ENCODE measurements around the gene MAFG. TPM values are rescaled to one million over a fixed set of nuclear protein-coding genes. Genes with fewer than 3 reads are reported as not detected.

Gene MAFG
- total and polyA plus RNA-seq, 9 of the 15 experiments (the other 6 are each of a cell fraction or from before 2014, with no cell fraction given): 1.1 to 58.1 (median 24.9) TPM

DNA sequence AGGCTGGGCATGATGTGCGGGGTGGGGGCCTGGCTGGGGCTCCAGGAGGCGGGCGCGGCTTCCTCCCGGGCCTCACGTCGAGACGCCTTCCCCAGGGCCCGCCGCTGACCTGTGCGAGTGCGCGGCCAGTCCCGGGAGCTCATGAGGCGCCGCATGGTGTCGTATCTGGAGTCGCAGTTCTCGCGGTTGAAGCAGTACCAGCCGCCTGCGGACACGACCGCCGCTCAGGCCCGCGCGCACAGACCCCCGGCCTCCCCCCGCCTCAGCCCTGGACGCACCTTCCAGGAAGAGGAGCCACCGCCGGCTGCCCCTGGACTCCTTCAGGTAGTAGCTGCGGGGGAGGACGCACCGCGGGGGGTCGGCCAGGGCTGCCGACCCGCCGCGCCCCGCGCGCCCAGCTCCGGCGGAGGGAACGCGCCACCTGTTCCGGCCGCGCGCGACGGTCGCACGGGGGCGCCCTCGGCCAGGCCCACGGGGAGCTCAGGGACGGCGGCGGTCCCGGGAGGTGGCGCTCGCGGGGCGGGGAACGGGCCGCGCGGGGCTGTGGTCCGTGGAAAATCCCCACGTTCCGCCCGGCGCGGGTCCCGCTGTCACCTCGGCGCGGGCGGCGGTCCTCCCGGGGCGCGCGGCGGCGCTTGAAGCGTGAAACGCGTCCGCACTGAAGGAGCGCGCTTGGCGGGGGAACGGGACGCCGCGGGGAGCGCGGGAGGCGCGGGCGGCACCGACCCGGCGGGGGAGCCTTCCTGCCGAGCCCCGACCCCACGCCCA, 32.0 kb upstream of the MAFG start (continued):
- peak; percentile 38; the same call in 1 of the 2 replicates for TF ChIP-seq ZNF584 (CRISPR knock-in tag; IDR thresholded peaks at IDR 0.05; ENCODE audit: low read depth)
- TF ChIP-seq GABPB1 (CRISPR knock-in tag; IDR thresholded peaks at IDR 0.05): peak; percentile 47; the same call in 1 of the 2 replicates
- TF ChIP-seq ATF7 (IDR thresholded peaks at IDR 0.05): peak; percentile 52; the same call in 1 of the 2 replicates
- TF ChIP-seq NRF1 (conservative IDR thresholded peaks at IDR 0.05 in 1 of 2, IDR thresholded peaks at IDR 0.05 in 1 of 2): peak; percentile 68 to 70
- TF ChIP-seq SMARCE1 (IDR thresholded peaks at IDR 0.05): no peak
- peak in 1 of 2 experiments; percentile 78; a peak in 1 of 4 replicates for TF ChIP-seq SIN3A (IDR thresholded peaks at IDR 0.05; ENCODE audit: borderline replicate concordance in 2 of 2, control insufficient read depth in 1 of 2, low read depth in 2 of 2, low read length in 2 of 2)
- 0 out of 4 replicates have a peak, but pooled peaks of 1 of the 2 experiments have one; percentile 21 for TF ChIP-seq RCOR1 (IDR thresholded peaks at IDR 0.05; ENCODE audit: borderline replicate concordance in 1 of 2, low read depth in 2 of 2, low read length in 2 of 2)
- TF ChIP-seq, protein P1, sequence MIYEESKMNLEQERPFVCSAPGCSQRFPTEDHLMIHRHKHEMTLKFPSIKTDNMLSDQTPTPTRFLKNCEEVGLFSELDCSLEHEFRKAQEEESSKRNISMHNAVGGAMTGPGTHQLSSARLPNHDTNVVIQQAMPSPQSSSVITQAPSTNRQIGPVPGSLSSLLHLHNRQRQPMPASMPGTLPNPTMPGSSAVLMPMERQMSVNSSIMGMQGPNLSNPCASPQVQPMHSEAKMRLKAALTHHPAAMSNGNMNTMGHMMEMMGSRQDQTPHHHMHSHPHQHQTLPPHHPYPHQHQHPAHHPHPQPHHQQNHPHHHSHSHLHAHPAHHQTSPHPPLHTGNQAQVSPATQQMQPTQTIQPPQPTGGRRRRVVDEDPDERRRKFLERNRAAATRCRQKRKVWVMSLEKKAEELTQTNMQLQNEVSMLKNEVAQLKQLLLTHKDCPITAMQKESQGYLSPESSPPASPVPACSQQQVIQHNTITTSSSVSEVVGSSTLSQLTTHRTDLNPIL (CRISPR knock-in tag; IDR thresholded peaks at IDR 0.05): no peak
- no peak for TF ChIP-seq CEBPG (CRISPR knock-in tag; IDR thresholded peaks at IDR 0.05)
- TF ChIP-seq CEBPG (tag; conservative IDR thresholded peaks at IDR 0.05 in 1 of 2, IDR thresholded peaks at IDR 0.05 in 1 of 2): no peak
- TF ChIP-seq SMARCB1 (IDR thresholded peaks at IDR 0.05; ENCODE audit: insufficient read length, low read depth): no peak
- TF ChIP-seq CREM (IDR thresholded peaks at IDR 0.05; ENCODE audit: low read depth): no peak
- TF ChIP-seq ARID2 (IDR thresholded peaks at IDR 0.05): no peak
- TF ChIP-seq ZBTB49 (CRISPR knock-in tag; IDR thresholded peaks at IDR 0.05; ENCODE audit: borderline replicate concordance): peak; percentile 44; the same call in 1 of the 2 replicates
- TF ChIP-seq ASH1L (IDR thresholded peaks at IDR 0.05; ENCODE audit: borderline replicate concordance, low read depth, partially characterized antibody): no peak
- peak; percentile 98 for TF ChIP-seq RB1 (IDR thresholded peaks at IDR 0.05; ENCODE audit: low read depth)
- no peak for TF ChIP-seq HDAC2 (IDR thresholded peaks at IDR 0.05)
- TF ChIP-seq, protein P2, sequence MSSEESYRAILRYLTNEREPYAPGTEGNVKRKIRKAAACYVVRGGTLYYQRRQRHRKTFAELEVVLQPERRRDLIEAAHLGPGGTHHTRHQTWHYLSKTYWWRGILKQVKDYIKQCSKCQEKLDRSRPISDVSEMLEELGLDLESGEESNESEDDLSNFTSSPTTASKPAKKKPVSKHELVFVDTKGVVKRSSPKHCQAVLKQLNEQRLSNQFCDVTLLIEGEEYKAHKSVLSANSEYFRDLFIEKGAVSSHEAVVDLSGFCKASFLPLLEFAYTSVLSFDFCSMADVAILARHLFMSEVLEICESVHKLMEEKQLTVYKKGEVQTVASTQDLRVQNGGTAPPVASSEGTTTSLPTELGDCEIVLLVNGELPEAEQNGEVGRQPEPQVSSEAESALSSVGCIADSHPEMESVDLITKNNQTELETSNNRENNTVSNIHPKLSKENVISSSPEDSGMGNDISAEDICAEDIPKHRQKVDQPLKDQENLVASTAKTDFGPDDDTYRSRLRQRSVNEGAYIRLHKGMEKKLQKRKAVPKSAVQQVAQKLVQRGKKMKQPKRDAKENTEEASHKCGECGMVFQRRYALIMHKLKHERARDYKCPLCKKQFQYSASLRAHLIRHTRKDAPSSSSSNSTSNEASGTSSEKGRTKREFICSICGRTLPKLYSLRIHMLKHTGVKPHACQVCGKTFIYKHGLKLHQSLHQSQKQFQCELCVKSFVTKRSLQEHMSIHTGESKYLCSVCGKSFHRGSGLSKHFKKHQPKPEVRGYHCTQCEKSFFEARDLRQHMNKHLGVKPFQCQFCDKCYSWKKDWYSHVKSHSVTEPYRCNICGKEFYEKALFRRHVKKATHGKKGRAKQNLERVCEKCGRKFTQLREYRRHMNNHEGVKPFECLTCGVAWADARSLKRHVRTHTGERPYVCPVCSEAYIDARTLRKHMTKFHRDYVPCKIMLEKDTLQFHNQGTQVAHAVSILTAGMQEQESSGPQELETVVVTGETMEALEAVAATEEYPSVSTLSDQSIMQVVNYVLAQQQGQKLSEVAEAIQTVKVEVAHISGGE (CRISPR knock-in tag; IDR thresholded peaks at IDR 0.05): no peak; a peak in 1 of 6 replicates
- no peak for TF ChIP-seq WHSC1 (IDR thresholded peaks at IDR 0.05; ENCODE audit: low read length)
- no peak for TF ChIP-seq TCFL5 (CRISPR knock-in tag; conservative IDR thresholded peaks at IDR 0.05)
